IPS DF 19.7 (cell line): Measurements from ENCODE around the gene GOSR1.
"Not testable (repeated sequence)": the region's sequence is repeated elsewhere in the genome, so short reads cannot be mapped to it uniquely, and the experiment has no call there.

Experiments used
- DNase-seq: peaks from one replicate; pipeline ENCODE4 v3.0.0-alpha.2; 2013; ENCODE audit warnings: low read depth, low spot score

Gene GOSR1

DNA sequence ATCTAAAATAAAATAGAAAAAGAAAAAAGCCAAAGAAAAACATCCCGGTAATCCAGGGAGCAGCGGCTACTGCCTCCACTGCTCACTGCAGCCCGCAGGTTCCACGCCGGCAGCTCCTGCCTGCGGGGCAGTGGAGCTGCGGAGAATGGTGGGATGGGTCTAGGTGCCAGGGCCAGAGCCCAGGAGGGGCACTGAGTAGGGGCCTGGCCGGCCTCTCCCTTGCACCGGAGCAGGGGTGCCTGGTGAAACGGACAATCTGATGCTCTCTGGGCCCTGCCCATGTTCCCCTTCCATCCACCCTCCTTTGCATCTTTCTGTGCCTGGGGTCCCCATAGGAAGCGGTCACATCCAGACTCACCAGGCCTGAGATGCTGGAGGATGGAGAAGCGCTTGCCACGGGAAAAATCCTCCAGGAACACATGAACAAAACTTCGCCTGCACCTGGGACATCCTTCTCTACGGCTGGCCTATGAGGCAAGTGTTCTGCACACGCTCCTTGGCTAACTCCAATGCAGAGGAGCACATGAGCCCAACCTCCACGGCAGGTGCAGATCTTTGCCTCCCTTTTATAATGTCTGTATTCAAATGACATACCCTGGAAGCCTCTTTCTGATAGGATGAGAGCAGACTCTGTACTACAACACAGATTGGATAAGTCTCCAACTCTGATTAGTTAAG lies 98.6 kb downstream of the GOSR1 start:
- DNase-seq = not testable (repeated sequence)

DNA sequence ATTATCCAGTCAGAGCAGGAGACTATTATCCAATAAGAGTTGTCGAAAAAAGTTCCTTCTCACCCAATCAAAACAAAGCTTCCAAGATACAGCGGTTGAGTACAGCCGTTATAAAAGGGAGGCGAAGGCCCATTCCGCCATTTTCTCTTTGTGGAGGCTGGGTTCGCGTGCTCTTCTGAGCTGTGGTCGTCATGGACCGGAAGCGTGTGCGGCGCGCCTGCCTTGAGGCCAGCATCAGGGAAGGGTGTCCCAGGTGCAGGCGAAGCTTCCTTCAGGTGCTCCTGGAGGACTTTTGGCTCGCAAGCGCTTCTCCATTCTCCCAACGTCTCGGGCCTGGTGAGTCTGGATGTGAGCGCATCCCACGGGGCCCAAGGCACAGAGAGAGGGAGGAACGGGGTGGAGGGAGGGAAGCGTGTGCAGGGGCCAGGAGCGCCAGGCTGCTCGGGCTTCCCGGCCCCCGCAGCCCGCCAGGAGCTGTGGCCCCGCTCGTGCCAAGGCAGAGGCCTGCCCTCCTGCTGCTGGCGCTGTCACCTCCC lies 99.2 kb downstream of the GOSR1 start:
- DNase-seq = no peak
